DND-41 (cell line): ENCODE results near the gene MCTP1.

ENCODE experiments used
- ATAC-seq: fragments of 200-7000 bp; cut with Tn5 transposase; 3 replicates; pipeline ENCODE4 v1.9.1; 2021; ENCODE audit warnings: low read depth; ENCODE audit not compliant: insufficient read depth
- DNase-seq: peaks from one replicate; pipeline ENCODE4 v3.0.0-alpha.2; 2020
- H2AFZ ChIP-seq: 2 replicates; pipeline ENCODE4 v1.6.0; 2012; ENCODE audit warnings: low read depth, low read length
- H3K27ac ChIP-seq: 2 replicates; pipeline ENCODE4 v1.5.1; 2012; ENCODE audit warnings: low read length, inconsistent platforms
- H3K27me3 ChIP-seq: fragments of 200-600 bp; sonication (generic); 2 replicates; pipeline ENCODE4 v1.6.0; 2012; ENCODE audit warnings: low read length, mild to moderate bottlenecking, inconsistent platforms; ENCODE audit not compliant: insufficient read depth, poor library complexity
- H3K36me3 ChIP-seq: 2 replicates; pipeline ENCODE4 v1.5.1; 2012; ENCODE audit warnings: low read length, inconsistent platforms; ENCODE audit not compliant: insufficient read depth
- H3K4me1 ChIP-seq: 2 replicates; pipeline ENCODE4 v1.5.1; 2012; ENCODE audit warnings: mild to moderate bottlenecking, low read length; ENCODE audit not compliant: insufficient read depth
- H3K4me2 ChIP-seq: 2 replicates; pipeline ENCODE4 v1.6.0; 2012; ENCODE audit warnings: mild to moderate bottlenecking, moderate library complexity, low read length, inconsistent platforms; ENCODE audit not compliant: insufficient read depth
- H3K4me3 ChIP-seq, 2 experiments: fragments of 200-600 bp in 1 of 2; shearing (Covaris generic) in 1 of 2; 2 replicates each; pipeline ENCODE4 v1.5.1; 2012 to 2016; ENCODE audit warnings: inconsistent platforms in 2 of 2, low read length in 2 of 2, mild to moderate bottlenecking in 2 of 2, low read depth in 1 of 2, moderate library complexity in 1 of 2
- H3K79me2 ChIP-seq: 2 replicates; pipeline ENCODE4 v1.6.0; 2012; ENCODE audit warnings: low read length, inconsistent platforms; ENCODE audit not compliant: insufficient read depth
- H3K9ac ChIP-seq: 2 replicates; pipeline ENCODE4 v1.6.0; 2012; ENCODE audit warnings: low read depth, mild to moderate bottlenecking, inconsistent platforms, low read length, moderate library complexity
- H3K9me3 ChIP-seq: 2 replicates; pipeline ENCODE4 v1.5.1; 2012; ENCODE audit warnings: low read length, moderate library complexity, mild to moderate bottlenecking, inconsistent platforms; ENCODE audit not compliant: insufficient read depth, severe bottlenecking
- H4K20me1 ChIP-seq: 2 replicates; pipeline ENCODE4 v1.6.0; 2012; ENCODE audit warnings: low read length; ENCODE audit not compliant: insufficient read depth
- EZH2 ChIP-seq: IDR thresholded peaks from 3 replicates; pipeline ENCODE4 v1.6.1; 2012; ENCODE audit warnings: borderline replicate concordance, low read depth, mild to moderate bottlenecking, moderate library complexity, low read length, inconsistent platforms; ENCODE audit not compliant: severe bottlenecking
- TF ChIP-seq, protein P1 (sequence below): IDR thresholded peaks from 2 replicates; pipeline ENCODE4 v1.5.1; 2012; ENCODE audit warnings: borderline replicate concordance, low read length, moderate library complexity, mild to moderate bottlenecking; ENCODE audit not compliant: poor library complexity, severe bottlenecking; ENCODE audit errors: extremely low read depth

The MCTP1 gene

GRCh38 chr5:94693845-94694370 lies 591.0 kb downstream of the MCTP1 start:
- H3K4me2 ChIP-seq = no peak overlapping the region
- H3K27ac ChIP-seq = no peak overlapping the region
- no peak overlapping the region for H3K9ac ChIP-seq
- no peak for TF ChIP-seq EZH2
- TF ChIP-seq, protein P1, sequence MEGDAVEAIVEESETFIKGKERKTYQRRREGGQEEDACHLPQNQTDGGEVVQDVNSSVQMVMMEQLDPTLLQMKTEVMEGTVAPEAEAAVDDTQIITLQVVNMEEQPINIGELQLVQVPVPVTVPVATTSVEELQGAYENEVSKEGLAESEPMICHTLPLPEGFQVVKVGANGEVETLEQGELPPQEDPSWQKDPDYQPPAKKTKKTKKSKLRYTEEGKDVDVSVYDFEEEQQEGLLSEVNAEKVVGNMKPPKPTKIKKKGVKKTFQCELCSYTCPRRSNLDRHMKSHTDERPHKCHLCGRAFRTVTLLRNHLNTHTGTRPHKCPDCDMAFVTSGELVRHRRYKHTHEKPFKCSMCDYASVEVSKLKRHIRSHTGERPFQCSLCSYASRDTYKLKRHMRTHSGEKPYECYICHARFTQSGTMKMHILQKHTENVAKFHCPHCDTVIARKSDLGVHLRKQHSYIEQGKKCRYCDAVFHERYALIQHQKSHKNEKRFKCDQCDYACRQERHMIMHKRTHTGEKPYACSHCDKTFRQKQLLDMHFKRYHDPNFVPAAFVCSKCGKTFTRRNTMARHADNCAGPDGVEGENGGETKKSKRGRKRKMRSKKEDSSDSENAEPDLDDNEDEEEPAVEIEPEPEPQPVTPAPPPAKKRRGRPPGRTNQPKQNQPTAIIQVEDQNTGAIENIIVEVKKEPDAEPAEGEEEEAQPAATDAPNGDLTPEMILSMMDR = no peak
- H3K36me3 ChIP-seq = peaks cover 48% of the 10 kb centered on the region
- no peaks in the 10 kb centered on the region for H3K9me3 ChIP-seq
- H3K4me1 ChIP-seq = no peaks in the 10 kb centered on the region
- no peak overlapping the region for H3K4me3 ChIP-seq
- H2AFZ ChIP-seq = no peak overlapping the region
- H4K20me1 ChIP-seq = no peaks in the 10 kb centered on the region
- DNase-seq (no peak), ATAC-seq (no peak)
- H3K27me3 ChIP-seq = no peaks in the 10 kb centered on the region
- H3K79me2 ChIP-seq = no peaks in the 10 kb centered on the region

GRCh38 chr5:94693043-94693822 lies 591.7 kb downstream of the MCTP1 start:
- peaks cover 55% of the 10 kb centered on the region for H3K36me3 ChIP-seq
- no peak overlapping the region for H2AFZ ChIP-seq
- no peaks in the 10 kb centered on the region for H4K20me1 ChIP-seq
- H3K79me2 ChIP-seq = no peaks in the 10 kb centered on the region
- no peak overlapping the region for H3K4me2 ChIP-seq
- H3K4me1 ChIP-seq = no peaks in the 10 kb centered on the region
- TF ChIP-seq, protein P1 = peak; percentile 55
- no peak for TF ChIP-seq EZH2
- no peaks in the 10 kb centered on the region for H3K27me3 ChIP-seq
- H3K9me3 ChIP-seq = no peaks in the 10 kb centered on the region
- no peak for DNase-seq
- peak; percentile 67; the same call in 2 of the 3 replicates for ATAC-seq
- no peak overlapping the region for H3K9ac ChIP-seq
- H3K27ac ChIP-seq = no peak overlapping the region
- no peak overlapping the region for H3K4me3 ChIP-seq

GRCh38 chr5:94692581-94692980 lies 592.3 kb downstream of the MCTP1 start:
- no peaks in the 10 kb centered on the region for H3K27me3 ChIP-seq
- no peak overlapping the region for H3K27ac ChIP-seq
- no peak for ATAC-seq
- TF ChIP-seq, protein P1 = no peak
- TF ChIP-seq EZH2 = no peak
- H4K20me1 ChIP-seq = no peaks in the 10 kb centered on the region
- no peaks in the 10 kb centered on the region for H3K79me2 ChIP-seq
- DNase-seq = no peak
- peaks cover 56% of the 10 kb centered on the region for H3K36me3 ChIP-seq
- H3K9ac ChIP-seq = no peak overlapping the region
- H3K4me1 ChIP-seq = no peaks in the 10 kb centered on the region
- H3K4me3 ChIP-seq = no peak overlapping the region
- no peaks in the 10 kb centered on the region for H3K9me3 ChIP-seq
- no peak overlapping the region for H2AFZ ChIP-seq
- H3K4me2 ChIP-seq = no peak overlapping the region
